ENCODE data around the gene TEX2. TPM values are rescaled to one million over a fixed set of nuclear protein-coding genes. Genes with fewer than 3 reads are reported as not detected.

The TEX2 gene
- polyA plus RNA-seq, 1 donor (not counting 4 experiments of a cell fraction or from before 2014, with no cell fraction given), result 44.4 TPM

GRCh38 chr17:64173646-64174045 lies 89.4 kb downstream of the TEX2 start:
- TF ChIP-seq CTCF (optimal IDR thresholded peaks at IDR 0.05 in 1 of 3, IDR thresholded peaks at IDR 0.05 in 1 of 3, conservative IDR thresholded peaks at IDR 0.05 in 1 of 3; ENCODE audit: extremely low read depth in 1 of 3, insufficient read depth in 2 of 3, low read length in 3 of 3) (no peak), EZH2 (IDR thresholded peaks at IDR 0.05; ENCODE audit: low read length) (no peak)

GRCh38 chr17:64172510-64172909 lies 90.5 kb downstream of the TEX2 start:
- no peak overlapping the region for H3K27ac ChIP-seq (ENCODE audit: control insufficient read depth, insufficient read depth, low read length)
- H3K9me1 ChIP-seq (ENCODE audit: control insufficient read depth, extremely low read depth, insufficient read depth, low read length), result no peaks in the 10 kb centered on the region
- TF ChIP-seq EZH2 (IDR thresholded peaks at IDR 0.05; ENCODE audit: low read length) (no peak), CTCF (optimal IDR thresholded peaks at IDR 0.05 in 1 of 3, IDR thresholded peaks at IDR 0.05 in 1 of 3, conservative IDR thresholded peaks at IDR 0.05 in 1 of 3; ENCODE audit: extremely low read depth in 1 of 3, insufficient read depth in 2 of 3, low read length in 3 of 3) (no peak)
- H3K9ac ChIP-seq (ENCODE audit: control insufficient read depth, extremely low read depth, insufficient read depth, low read length), result no peak overlapping the region
- H3K9me3 ChIP-seq (ENCODE audit: control insufficient read depth, low read depth, low read length), result no peaks in the 10 kb centered on the region
- H3K27me3 ChIP-seq (ENCODE audit: control insufficient read depth, extremely low read depth, insufficient read depth, low read length), result no peaks in the 10 kb centered on the region
- no peak overlapping the region for H2AFZ ChIP-seq (ENCODE audit: control insufficient read depth, low read length)
- DNase-seq (ENCODE audit: low read depth, low spot score), result no peak
- no peak for FAIRE-seq
- no peak overlapping the region for H3K4me3 ChIP-seq (ENCODE audit: control insufficient read depth in 2 of 3, extremely low read depth in 1 of 3, insufficient read depth in 2 of 3, low read depth in 1 of 3, low read length in 3 of 3)
- H3K4me1 ChIP-seq (ENCODE audit: control insufficient read depth, extremely low read depth, insufficient read depth, low read length), result peaks cover 10% of the 10 kb centered on the region
- H3K79me2 ChIP-seq (ENCODE audit: control insufficient read depth, insufficient read depth, low read length), result no peaks in the 10 kb centered on the region
- dilution Hi-C loops (cut with MboI; ENCODE audit: extremely low pct_ligation_motif_present, low sequenced_read_pairs), result no loop called here
- H3K4me2 ChIP-seq (ENCODE audit: control insufficient read depth, extremely low read depth, insufficient read depth, low read depth, low read length), result no peak overlapping the region
- no peaks in the 10 kb centered on the region for H4K20me1 ChIP-seq (ENCODE audit: control insufficient read depth, extremely low read depth, insufficient read depth, low read length)
- peaks cover 26 to 33% of the 10 kb centered on the region in 2 experiments for H3K36me3 ChIP-seq (ENCODE audit: control insufficient read depth in 2 of 2, extremely low read depth in 1 of 2, insufficient read depth in 2 of 2, low read length in 2 of 2)

More at GRCh38 chr17:64173646-64174045, 89.4 kb downstream of the TEX2 start:
- Histone ChIP-seq H3K36me3 (ENCODE audit: control insufficient read depth in 2 of 2, extremely low read depth in 1 of 2, insufficient read depth in 2 of 2, low read length in 2 of 2) (peaks cover 26 to 31% of the 10 kb centered on the region in 2 experiments), H3K9ac (ENCODE audit: control insufficient read depth, extremely low read depth, insufficient read depth, low read length) (no peak overlapping the region), H3K79me2 (ENCODE audit: control insufficient read depth, insufficient read depth, low read length) (no peaks in the 10 kb centered on the region), H2AFZ (ENCODE audit: control insufficient read depth, low read length) (no peak overlapping the region), H4K20me1 (ENCODE audit: control insufficient read depth, extremely low read depth, insufficient read depth, low read length) (no peaks in the 10 kb centered on the region), H3K4me1 (ENCODE audit: control insufficient read depth, extremely low read depth, insufficient read depth, low read length) (peaks cover 10% of the 10 kb centered on the region), H3K9me3 (ENCODE audit: control insufficient read depth, low read depth, low read length) (no peaks in the 10 kb centered on the region), H3K4me2 (ENCODE audit: control insufficient read depth, extremely low read depth, insufficient read depth, low read depth, low read length) (no peak overlapping the region), H3K9me1 (ENCODE audit: control insufficient read depth, extremely low read depth, insufficient read depth, low read length) (no peaks in the 10 kb centered on the region), H3K4me3 (ENCODE audit: control insufficient read depth in 2 of 3, extremely low read depth in 1 of 3, insufficient read depth in 2 of 3, low read depth in 1 of 3, low read length in 3 of 3) (no peak overlapping the region), H3K27ac (ENCODE audit: control insufficient read depth, insufficient read depth, low read length) (no peak overlapping the region), H3K27me3 (ENCODE audit: control insufficient read depth, extremely low read depth, insufficient read depth, low read length) (no peaks in the 10 kb centered on the region)
- DNase-seq (ENCODE audit: low read depth, low spot score) (no peak), FAIRE-seq (no peak)
- dilution Hi-C loops (cut with MboI; ENCODE audit: extremely low pct_ligation_motif_present, low sequenced_read_pairs), result no loop called here

All from keratinocyte (primary cell).